ELF-1 (cell line): Measurements from ENCODE around the gene LRP5.
"Not testable (repeated sequence)": the region's sequence is repeated elsewhere in the genome, so short reads cannot be mapped to it uniquely, and the experiment has no call there.

Source experiments
- DNase-seq: peaks from one replicate; pipeline ENCODE4 v3.0.0-alpha.2; 2016; ENCODE audit warnings: low read depth, low spot score

LRP5 gene

GRCh38 chr11:68282141-68282860 is 30.1 kb upstream of the LRP5 start:
- DNase-seq = no peak

DNA sequence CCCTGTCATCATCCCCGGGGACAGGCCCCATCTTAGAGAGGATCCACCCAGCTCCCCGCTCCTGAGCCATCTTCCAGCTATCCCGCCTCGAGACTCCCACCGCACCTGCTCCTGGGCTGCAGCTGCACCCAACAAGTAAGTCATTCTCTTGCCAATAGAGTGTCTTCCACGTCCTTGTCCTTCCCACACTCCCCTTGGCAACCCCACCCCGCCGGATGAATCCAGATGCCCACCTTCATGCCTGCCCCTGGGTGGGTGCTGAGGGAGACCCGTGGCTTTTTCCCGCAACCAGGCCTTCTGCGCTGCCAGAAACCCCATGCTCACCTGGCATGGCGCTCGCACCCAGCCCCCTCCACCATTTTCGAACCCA is 29.5 kb upstream of the LRP5 start:
- no peak for DNase-seq

- DNase-seq = not testable (repeated sequence)
These were observed 27.8 kb upstream of the LRP5 start for GRCh38 chr11:68284588-68284987.

DNA sequence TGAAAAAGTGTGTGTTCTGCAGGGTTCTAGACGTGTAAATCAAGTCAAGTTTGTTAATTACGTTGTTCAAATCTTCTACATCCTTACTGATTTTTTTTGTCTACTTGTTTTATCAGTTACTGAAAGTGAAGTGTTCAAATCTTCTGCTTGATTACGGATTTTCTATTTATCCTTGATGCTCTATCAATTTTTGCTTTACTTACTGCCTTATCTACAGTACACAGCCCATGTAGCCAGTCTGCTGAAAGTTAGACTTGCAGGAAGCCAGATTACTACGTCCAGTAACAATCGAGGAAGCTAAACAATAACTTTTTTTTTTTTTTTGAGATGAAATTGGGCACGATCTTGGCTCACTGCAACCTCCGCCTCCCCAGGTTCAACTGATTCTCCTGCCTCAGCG is 25.0 kb upstream of the LRP5 start:
- DNase-seq = no peak

GRCh38 chr11:68289456-68289855 is 22.9 kb upstream of the LRP5 start:
- no peak for DNase-seq

DNA sequence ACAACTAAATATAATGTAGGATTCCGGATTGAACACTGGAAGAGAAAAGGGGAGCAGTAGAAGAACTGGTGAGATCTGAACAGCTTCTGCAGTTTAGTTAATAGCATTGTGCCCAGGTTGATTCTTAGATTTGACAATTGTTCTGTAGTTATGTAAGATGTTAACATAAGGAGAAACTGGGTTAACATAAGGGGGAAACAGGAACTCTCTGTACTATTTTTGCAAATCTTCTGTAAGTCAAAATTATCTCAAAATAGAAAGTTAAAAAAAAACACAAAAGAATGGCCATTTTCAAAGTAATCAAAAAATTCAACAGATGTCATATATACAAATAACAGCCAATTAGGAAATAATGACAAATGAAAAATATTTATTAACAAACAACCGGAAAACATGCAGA is 18.7 kb upstream of the LRP5 start:
- DNase-seq = no peak

GRCh38 chr11:68295271-68295670 is 17.1 kb upstream of the LRP5 start:
- no peak for DNase-seq

- DNase-seq = no peak
These were observed 16.5 kb upstream of the LRP5 start for GRCh38 chr11:68295940-68296339.

DNA sequence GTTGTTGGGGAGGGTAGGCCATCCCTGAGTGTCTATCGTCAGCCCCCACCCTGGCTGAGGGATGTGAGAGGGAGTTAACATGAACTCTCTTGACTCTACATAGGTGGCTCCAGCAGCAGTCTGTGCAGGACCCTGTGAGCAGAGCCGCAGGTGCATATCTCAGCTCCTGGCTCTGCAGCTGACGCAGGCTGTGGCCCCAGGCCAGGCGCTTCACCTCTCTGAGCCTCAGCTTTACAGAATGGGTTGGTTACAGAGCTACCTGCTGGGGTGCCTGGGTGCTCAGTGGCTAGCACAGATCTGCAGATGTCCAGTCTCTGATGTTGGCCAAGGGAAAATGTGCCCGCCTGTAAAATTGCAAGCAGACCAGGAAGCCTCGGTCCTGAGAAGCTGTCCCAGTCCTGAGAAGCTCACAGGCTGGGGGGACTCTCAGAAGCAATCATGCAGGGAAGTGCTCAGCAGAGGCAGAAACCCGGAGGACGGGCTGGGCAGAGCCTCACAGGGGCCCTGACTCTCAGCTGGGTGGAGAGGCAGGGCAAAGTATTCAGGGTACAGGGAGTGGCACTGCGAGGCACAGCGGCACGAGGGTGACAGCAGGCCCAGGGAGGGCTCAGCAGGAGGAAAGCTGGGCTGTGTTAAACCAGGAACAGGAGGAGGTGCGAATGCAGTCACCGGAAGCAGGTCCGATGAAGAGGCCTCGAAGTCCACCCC is 15.9 kb upstream of the LRP5 start:
- no peak for DNase-seq

DNA sequence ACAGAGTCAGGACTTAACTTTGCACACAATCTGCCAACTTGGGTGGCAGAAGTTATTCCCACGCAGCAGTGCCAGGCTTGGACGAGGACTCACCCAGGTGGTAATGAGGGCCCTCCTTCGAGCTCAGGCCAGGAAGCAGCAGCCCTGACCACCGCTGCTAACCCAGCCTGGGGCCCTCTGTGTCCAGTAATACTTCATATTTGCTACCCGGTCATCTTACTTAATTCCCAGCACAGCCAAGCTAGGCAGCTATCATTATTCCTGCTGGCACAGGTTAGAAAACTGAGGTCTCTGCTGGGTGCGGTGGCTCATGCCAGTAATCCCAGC is 15.4 kb upstream of the LRP5 start:
- no peak for DNase-seq

- no peak for DNase-seq
These were observed 14.9 kb upstream of the LRP5 start for GRCh38 chr11:68297494-68297811.

DNA sequence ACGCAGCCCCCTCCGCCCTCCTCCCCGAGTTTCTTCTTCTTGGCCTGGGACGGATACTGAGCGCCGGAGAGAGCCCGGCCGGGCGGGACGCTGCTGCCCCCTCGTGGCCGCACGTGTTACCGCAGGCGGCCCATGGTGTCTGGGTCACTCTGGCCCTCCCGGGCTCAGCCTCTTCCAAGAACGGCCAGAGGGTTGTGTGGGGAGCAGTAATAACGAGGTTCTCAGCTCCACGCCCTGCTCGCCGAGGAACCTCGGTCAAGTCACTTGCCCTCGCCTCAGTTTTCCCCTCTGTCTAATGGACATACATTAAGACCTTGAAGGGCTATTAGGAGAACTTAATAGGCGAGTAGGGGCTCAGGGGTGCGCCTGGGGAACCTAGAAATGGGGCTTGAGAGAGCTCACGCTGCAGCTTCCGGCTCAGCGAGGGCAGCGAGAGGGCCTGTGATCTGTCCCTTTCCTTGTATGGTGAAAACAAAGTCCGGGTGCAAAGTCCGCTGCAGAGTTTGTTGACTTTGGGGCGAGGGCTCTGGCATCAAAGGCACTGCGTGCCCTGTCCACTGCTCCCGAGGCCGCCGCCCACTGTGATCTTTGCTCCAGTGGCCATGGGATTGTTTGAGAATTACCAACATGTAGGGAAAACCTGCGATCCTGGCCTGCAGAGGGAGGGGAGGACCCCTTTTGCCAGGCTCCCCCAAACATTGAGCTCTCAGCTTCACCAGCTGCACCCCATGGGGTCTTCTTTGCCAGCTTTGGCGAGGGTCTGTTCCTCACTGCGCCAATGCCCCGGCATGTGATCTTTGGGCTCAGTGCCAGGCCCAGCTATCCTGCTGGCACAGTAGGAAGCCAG is 14.4 kb upstream of the LRP5 start:
- DNase-seq = peak; percentile 89

DNA sequence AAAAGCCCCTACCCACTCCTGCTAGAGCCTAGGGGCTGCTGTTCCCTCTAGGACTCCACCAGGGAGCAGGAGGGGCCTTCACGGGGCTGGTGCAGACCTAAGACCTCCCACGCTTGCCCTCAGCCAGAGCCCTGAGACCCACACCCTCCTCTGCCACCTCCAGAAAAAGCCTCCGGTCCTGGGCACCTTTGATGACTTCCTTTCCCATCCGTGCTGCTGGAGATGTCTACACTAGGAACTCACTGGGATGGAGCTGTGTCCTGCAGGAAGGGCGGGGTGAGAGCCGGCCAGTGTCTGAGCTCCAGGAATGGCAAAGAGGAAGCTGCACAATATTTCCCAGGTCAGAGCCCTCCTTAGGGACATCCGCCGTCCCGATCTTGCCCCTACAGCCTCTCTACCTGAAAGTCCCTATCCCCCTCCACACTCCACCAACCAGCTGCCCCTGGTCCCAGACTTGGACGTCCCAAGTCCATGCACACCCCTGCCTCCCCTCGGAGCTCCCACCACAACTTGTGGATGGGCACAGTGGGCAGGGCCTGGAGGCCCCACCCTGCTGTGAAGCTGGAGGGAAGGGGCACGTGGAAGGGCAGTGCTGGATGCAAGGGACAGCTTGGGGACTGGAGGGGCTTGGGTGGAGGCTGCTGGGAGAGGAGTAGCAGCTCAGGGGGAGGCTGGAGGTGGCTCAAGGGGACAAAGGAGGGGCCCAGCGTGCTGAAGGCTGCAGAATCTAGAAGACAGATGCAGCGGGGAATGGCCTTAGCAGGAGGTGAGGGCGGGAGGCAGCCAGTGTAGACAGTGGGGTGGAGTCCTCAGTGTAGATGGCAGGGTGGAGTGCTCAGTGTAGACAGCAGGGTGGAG is 13.5 kb upstream of the LRP5 start:
- DNase-seq = no peak

- not testable (repeated sequence) for DNase-seq
These were observed 12.9 kb upstream of the LRP5 start for GRCh38 chr11:68299517-68299879.

DNA sequence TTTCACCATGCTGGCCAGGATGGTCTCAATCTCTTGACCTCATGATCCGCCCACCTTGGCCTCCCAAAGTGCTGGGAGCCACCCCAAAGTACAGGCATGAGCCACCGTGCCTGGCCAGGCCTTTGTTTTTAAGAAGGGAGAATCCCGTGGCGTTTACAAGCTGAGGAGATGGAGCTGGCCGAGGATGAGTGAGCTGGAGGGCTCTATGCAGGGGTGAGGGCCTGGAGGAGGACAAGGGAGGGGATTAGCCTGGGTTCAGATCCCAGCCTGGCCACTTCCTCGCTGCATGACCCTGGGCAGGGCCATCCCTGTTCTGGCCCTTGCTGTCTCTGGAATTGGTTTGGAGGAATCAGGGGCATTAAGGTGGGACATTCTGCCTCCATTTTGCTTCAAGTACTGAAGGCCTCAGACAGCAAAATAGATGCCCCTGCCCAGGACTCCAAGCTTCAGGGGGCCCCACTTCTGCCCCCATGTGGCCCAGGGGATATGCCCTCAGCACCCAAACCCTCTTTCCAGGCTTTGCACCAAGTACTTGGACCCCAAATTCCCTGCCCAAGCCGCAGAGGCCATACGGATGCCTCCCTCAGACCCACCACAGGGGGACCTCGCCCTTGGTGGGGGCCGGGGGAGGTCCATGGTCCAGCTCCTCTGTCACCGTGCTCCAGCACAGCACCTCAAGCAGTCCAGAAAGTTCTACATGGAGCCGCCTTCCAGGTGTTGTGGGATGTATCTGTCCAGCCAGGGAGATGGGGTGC is 12.1 kb upstream of the LRP5 start:
- DNase-seq = no peak

DNA sequence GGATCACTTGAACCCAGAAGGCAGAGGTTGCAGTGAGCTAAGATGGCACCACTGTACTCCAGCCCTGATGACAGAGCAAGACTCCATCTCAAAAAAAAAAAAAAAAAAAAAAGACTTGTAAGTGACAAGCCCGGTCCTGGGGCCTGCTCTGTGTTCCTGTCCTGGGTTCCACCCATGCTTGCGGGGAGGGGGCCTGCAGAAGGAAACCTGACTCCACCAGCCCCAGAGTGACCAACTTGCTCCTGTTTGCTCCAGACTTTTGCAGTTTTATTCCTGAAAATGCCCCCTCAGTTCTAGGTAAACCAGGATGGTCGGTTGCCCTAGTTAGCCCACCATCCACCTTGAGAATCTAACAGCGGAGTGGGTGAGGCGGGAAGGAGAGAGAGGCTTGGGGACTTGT is 10.1 kb upstream of the LRP5 start:
- DNase-seq = no peak

- DNase-seq = no peak
These were observed 9.7 kb upstream of the LRP5 start for GRCh38 chr11:68302670-68303069.

GRCh38 chr11:68303083-68303482 is 9.3 kb upstream of the LRP5 start:
- no peak for DNase-seq

DNA sequence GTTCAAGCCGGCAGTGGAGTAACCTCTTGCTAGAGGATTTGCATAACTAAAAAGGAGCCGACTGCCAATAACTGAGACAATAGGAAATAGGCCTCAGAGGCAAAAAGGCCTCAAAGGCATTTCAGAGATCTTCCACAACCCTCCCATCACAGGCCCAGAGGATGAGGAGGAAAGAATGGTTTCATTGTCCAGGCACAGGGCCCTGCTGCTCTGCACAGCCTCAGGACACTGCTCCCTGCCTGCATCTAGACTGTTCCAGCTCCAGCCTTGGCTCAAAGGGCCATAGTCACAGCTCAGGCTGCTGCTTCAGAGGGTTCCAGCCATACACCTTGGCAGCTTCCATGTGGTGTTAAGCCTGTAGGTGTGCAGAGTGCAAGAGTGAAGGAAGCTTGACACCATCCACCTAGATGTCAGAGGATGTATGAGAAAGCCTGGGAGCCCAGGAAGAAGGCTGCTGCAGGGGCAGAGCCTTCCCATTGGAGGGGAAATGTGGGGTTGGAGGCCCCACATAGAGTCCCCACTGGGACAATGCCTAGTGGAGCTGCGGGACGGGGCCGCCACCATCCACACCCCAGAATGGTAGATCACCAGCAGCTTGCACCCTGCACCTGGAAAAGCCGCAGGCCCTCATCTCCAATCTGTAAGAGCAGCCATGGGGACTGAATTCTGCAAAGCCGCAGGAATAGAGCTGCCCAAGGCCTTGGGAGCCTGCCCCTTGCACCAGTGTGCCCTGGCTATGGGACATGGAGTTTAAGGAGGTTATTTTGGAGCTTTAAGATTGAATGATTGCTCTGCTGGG is 8.2 kb upstream of the LRP5 start:
- DNase-seq = no peak

GRCh38 chr11:68306636-68307035 is 5.8 kb upstream of the LRP5 start:
- no peak for DNase-seq
